B cell (primary cell): Measurements from ENCODE around the gene ADAM19.

ENCODE experiments used
- CTCF ChIP-seq: fragments of 200-600 bp; IDR thresholded peaks from one replicate; pipeline ENCODE4 v1.8.0; 2022; ENCODE audit warnings: antibody characterized with exemption, mild to moderate bottlenecking
- EZH2 ChIP-seq: IDR thresholded peaks from 2 replicates; pipeline ENCODE4 v1.6.1; 2012; ENCODE audit warnings: borderline replicate concordance, low read depth, mild to moderate bottlenecking, moderate library complexity, low read length; ENCODE audit not compliant: insufficient read depth, poor library complexity, severe bottlenecking

- TF ChIP-seq EZH2, result no peak
- TF ChIP-seq CTCF, result no peak
Observed at GRCh38 chr5:157570531-157571200, 4.9 kb downstream of the ADAM19 start.
